Rectal smooth muscle tissue (tissue), 1 donor: ENCODE measurements around the gene ARHGEF28.

Source experiments
- H3K27ac ChIP-seq: one replicate; pipeline ENCODE4 v1.7.0; 2013; ENCODE audit warnings: low read depth, low read length, inconsistent platforms
- H3K27me3 ChIP-seq: one replicate; pipeline ENCODE4 v1.7.0; 2013; ENCODE audit warnings: low read length; ENCODE audit not compliant: control insufficient read depth, insufficient read depth
- H3K36me3 ChIP-seq: one replicate; pipeline ENCODE4 v1.7.0; 2013; ENCODE audit warnings: low read length; ENCODE audit not compliant: control insufficient read depth, insufficient read depth
- H3K4me1 ChIP-seq: one replicate; pipeline ENCODE4 v1.7.0; 2013; ENCODE audit warnings: low read length; ENCODE audit not compliant: control insufficient read depth, insufficient read depth
- H3K4me3 ChIP-seq: one replicate; pipeline ENCODE4 v1.7.0; 2013; ENCODE audit warnings: low read length
- H3K9ac ChIP-seq: one replicate; pipeline ENCODE4 v1.7.0; 2013; ENCODE audit warnings: low read length

Gene ARHGEF28

GRCh38 chr5:73853091-73853490 lies 227.1 kb downstream of the ARHGEF28 start:
- Histone ChIP-seq H3K27me3 (no peaks in the 10 kb centered on the region), H3K9ac (no peak overlapping the region), H3K36me3 (no peaks in the 10 kb centered on the region), H3K4me1 (no peaks in the 10 kb centered on the region), H3K27ac (no peak overlapping the region), H3K4me3 (no peak overlapping the region)

DNA sequence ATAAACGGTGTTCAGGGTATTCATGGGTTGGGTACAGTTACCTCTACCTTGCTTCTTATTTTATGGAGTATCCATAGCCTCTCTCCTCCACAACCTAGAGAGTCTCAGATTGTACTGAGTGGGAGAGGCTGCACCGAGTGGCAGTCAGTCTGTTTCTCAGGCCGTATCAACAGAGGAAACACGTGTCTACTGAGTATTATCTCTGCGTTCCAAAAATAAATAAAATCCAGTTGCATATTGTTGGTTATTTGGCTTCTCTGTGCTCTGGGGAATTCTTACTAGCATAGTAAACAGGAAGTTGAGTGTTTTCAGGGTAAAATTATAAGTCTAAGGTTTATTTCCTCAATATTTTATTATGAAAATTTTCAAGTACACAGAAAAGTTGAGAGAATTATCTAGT lies 231.0 kb downstream of the ARHGEF28 start:
- no peaks in the 10 kb centered on the region for H3K36me3 ChIP-seq
- H3K4me3 ChIP-seq = no peak overlapping the region
- no peaks in the 10 kb centered on the region for H3K4me1 ChIP-seq
- H3K27me3 ChIP-seq = no peaks in the 10 kb centered on the region
- H3K9ac ChIP-seq = no peak overlapping the region
- H3K27ac ChIP-seq = no peak overlapping the region

DNA sequence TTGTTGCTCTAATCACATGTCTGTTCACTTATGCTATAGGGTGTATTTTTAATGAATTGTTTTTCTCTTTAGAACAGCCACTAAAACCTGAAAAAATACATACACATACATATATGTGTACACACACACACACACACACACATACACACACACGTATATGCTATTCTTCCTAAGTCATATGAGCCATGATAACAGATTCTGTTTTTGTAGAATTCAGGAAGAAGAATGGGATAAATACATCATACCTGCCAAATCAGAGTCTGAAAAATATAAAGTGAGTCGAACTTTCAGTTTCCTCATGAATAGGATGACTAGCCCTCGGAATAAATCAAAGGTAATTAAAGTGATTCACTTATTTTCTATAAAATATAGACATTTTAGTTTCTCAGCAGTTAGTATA lies 231.4 kb downstream of the ARHGEF28 start:
- Histone ChIP-seq H3K4me3 (no peak overlapping the region), H3K27me3 (no peaks in the 10 kb centered on the region), H3K4me1 (no peaks in the 10 kb centered on the region), H3K27ac (no peak overlapping the region), H3K9ac (no peak overlapping the region), H3K36me3 (no peaks in the 10 kb centered on the region)

GRCh38 chr5:73858054-73858453 lies 232.1 kb downstream of the ARHGEF28 start:
- Histone ChIP-seq H3K4me1 (no peaks in the 10 kb centered on the region), H3K27ac (no peak overlapping the region), H3K9ac (no peak overlapping the region)

DNA sequence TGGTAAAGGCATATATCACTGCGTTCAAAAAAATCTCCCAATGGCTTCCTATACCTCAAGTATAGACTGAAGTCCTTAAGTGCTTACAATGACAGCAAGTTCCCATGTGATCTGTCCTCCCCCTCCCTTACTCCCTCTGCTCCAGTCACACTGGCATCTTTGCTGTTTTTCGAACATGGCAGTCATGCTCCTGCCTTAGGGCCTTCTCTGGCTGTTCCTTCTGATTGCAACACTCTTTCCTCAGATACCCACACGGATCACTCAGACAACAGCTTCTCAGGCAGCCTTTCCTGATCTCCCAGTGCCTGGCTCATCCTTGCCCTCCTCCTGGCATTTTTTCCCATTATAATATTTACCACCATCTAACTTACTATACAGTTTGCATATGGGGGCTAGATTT lies 232.8 kb downstream of the ARHGEF28 start:
- H3K4me1 ChIP-seq = no peaks in the 10 kb centered on the region
- H3K9ac ChIP-seq = no peak overlapping the region
- H3K4me3 ChIP-seq = no peak overlapping the region
- no peaks in the 10 kb centered on the region for H3K27me3 ChIP-seq
- no peaks in the 10 kb centered on the region for H3K36me3 ChIP-seq
- no peak overlapping the region for H3K27ac ChIP-seq

More at GRCh38 chr5:73858054-73858453, 232.1 kb downstream of the ARHGEF28 start:
- Histone ChIP-seq H3K36me3 (no peaks in the 10 kb centered on the region), H3K27me3 (no peaks in the 10 kb centered on the region), H3K4me3 (no peak overlapping the region)

- Histone ChIP-seq H3K4me3 (no peak overlapping the region), H3K36me3 (no peaks in the 10 kb centered on the region), H3K9ac (no peak overlapping the region), H3K27me3 (no peaks in the 10 kb centered on the region), H3K4me1 (no peaks in the 10 kb centered on the region), H3K27ac (no peak overlapping the region)
Measured at GRCh38 chr5:73859696-73860095, 233.7 kb downstream of the ARHGEF28 start.

- no peaks in the 10 kb centered on the region for H3K36me3 ChIP-seq
- H3K9ac ChIP-seq = no peak overlapping the region
- H3K4me3 ChIP-seq = no peak overlapping the region
- no peak overlapping the region for H3K27ac ChIP-seq
- no peaks in the 10 kb centered on the region for H3K4me1 ChIP-seq
- H3K27me3 ChIP-seq = no peaks in the 10 kb centered on the region
Measured at GRCh38 chr5:73861313-73861988, 235.5 kb downstream of the ARHGEF28 start.

DNA sequence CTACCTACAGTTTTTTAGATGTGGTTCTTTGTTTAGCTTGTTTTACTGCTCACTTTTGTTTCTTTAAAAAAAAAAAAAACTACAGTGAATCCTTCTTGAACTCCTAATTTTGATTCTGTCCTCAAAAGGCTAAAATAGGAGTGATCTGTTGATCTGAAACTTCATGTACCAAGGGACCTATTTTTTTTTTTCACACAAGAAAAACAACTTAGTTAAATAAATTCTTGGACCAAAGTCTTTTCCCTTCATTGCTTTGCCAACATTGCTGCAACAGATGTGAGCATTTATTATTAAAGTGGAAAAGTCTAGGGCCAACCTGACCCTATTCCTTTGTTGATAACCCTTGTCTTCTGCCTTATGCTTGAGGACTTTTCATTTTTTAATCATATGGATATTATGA lies 236.8 kb downstream of the ARHGEF28 start:
- Histone ChIP-seq H3K4me3 (no peak overlapping the region), H3K27ac (no peak overlapping the region), H3K4me1 (no peaks in the 10 kb centered on the region), H3K27me3 (no peaks in the 10 kb centered on the region), H3K9ac (no peak overlapping the region), H3K36me3 (no peaks in the 10 kb centered on the region)

DNA sequence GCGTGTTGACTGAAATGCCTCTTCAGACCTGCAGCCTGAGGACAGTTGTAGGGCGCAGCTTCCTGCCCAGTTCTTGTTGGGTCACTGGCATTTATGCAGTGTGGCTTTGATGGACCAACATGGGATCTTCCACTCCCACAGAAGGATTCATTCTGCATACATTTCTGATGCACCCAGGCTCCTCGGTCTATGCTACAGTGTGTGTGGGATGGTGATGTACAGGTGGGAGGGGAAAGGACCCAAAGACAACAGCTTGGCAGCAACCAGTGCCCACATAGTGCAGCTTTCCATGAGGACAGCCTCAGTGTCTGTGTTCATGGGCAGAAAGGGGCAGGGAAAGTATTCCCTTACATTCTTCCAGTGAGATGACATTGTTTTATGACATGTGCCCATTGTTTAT lies 237.9 kb downstream of the ARHGEF28 start:
- Histone ChIP-seq H3K27me3 (no peaks in the 10 kb centered on the region), H3K27ac (no peak overlapping the region), H3K9ac (no peak overlapping the region), H3K4me3 (no peak overlapping the region), H3K36me3 (no peaks in the 10 kb centered on the region), H3K4me1 (no peaks in the 10 kb centered on the region)

DNA sequence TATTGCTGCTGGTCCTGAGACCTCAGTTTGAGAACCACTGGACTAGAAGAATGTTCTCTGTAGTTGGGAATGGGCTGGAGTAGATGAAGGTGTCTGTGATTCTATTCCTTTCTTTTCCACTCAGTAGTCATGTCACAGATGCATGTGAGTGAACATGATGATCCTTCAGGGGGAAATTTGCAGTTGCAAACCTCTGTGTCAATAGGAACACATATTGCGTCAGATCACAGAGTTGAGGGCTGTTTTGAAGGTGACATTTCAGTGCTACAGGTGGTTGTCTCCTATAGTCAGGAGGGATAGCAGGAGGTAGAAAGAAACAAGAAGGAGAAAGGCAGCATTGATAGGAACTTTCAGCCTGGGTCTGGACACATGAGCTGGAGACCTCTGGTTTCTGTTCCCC lies 239.3 kb downstream of the ARHGEF28 start:
- Histone ChIP-seq H3K4me1 (no peaks in the 10 kb centered on the region), H3K27ac (no peak overlapping the region), H3K27me3 (no peaks in the 10 kb centered on the region), H3K9ac (no peak overlapping the region), H3K4me3 (no peak overlapping the region), H3K36me3 (no peaks in the 10 kb centered on the region)

DNA sequence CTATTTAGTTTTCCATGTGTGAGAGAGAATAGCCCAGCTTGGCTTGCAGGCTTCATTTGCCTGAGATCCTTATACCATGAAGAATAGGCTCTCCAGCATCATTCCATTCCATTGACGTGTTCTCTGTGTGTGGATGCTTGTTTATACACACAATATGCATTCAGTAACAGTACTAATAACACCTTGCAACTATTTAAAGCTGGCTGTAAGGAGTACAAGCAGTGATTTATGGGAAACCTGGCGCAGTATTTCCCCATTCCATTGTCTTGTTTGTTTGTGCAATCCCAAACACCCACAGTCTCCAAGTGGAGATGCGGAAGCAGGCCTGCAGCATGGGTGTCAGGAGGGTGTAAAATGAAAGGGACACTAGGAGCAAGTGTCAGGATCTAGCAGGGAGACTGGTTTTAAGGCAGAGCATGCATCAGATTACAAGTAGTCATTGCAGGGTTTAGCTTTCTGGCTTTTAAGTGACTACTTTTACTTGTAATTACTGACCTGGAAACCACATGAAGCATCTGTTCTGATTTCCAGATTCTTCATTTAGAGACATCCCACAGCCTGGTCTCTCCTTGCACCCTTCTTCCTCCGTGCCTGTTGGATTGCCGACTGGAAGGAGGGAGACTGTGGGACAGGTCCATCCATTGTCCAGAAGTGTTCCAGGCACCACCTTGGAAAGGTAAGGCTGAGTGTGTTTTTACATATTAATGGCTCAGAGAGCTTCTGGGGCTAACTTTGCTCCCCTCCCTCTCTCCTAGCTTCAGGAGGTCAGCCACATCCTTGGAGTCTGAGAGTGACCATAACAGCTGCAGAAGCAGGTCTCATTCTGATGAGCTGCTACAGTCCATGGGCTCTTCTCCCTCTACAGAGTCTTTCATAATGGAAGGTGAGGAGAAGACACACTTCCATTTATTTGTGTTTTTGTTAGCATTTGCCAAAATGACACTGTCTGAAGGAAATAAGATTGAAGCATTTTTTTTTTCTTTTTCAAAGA lies 241.6 kb downstream of the ARHGEF28 start:
- Histone ChIP-seq H3K4me3 (no peak overlapping the region), H3K27ac (no peak overlapping the region), H3K36me3 (no peaks in the 10 kb centered on the region)

DNA sequence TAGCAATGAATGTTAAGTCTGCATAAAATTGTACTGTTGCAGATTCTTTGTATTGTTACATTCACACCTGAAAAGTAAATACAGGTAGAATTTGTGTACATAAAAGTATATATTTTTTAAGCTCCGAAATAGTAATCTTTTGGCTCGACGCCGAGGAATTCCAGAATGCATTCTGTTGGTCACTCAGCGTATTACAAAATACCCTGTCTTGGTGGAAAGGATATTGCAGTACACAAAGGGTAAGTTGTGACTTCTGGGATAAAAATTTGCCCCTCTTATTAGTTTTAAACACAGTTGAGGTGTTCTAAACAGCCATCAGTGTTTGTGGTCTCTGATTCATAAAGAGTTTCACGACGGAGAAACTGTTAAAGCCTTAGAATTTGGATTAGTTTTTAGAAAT lies 257.6 kb downstream of the ARHGEF28 start:
- no peak overlapping the region for H3K27ac ChIP-seq
- H3K36me3 ChIP-seq = no peaks in the 10 kb centered on the region
- no peak overlapping the region for H3K4me3 ChIP-seq
- no peak overlapping the region for H3K9ac ChIP-seq
- H3K4me1 ChIP-seq = no peaks in the 10 kb centered on the region
- H3K27me3 ChIP-seq = no peaks in the 10 kb centered on the region

More for the DNA sequence above, 241.6 kb downstream of the ARHGEF28 start:
- no peak overlapping the region for H3K9ac ChIP-seq
- H3K4me1 ChIP-seq = no peaks in the 10 kb centered on the region
- no peaks in the 10 kb centered on the region for H3K27me3 ChIP-seq
